ENCODE measurements around the gene BABAM2.

GRCh38 chr2:28318462-28319117 lies 428.1 kb downstream of the BABAM2 start:
- TF ChIP-seq CTCF (IDR thresholded peaks at IDR 0.05; ENCODE audit: borderline replicate concordance, extremely low read depth, low read length, poor library complexity, severe bottlenecking) (no peak), EZH2 (IDR thresholded peaks at IDR 0.05; ENCODE audit: borderline replicate concordance, low read depth, low read length, severe bottlenecking) (no peak)

Data from DND-41 (cell line).